ENCODE measurements around the gene SUMO1. TPM values are rescaled to one million over a fixed set of nuclear protein-coding genes. Genes with fewer than 3 reads are reported as not detected.

SUMO1 gene
- total RNA-seq, 1 experiment from 2014 or later = 67.9 TPM

- intact Hi-C loops (cut with micrococcal nuclease) = no loop called here
- H3K4me3 Mint-ChIP-seq (ENCODE audit: unreplicated experiment) = no peak overlapping the region
- no peak overlapping the region for H3K27ac Mint-ChIP-seq (ENCODE audit: low read depth, unreplicated experiment)
- POLR2A ChIA-PET = no interaction called here
- TF ChIP-seq CTCF (IDR thresholded peaks at IDR 0.05; ENCODE audit: unreplicated experiment) = no peak
- BruUV-seq (replicated peaks) = no TSS peak
- no peaks in the 10 kb centered on the region for H3K27me3 Mint-ChIP-seq (ENCODE audit: insufficient read depth, unreplicated experiment)
- CTCF ChIA-PET = no interaction called here
- DNase-seq (ENCODE audit: unreplicated experiment) = no peak
- H3K4me1 Mint-ChIP-seq (ENCODE audit: insufficient read depth, unreplicated experiment) = no peaks in the 10 kb centered on the region
- peaks cover 74% of the 10 kb centered on the region for H3K36me3 Mint-ChIP-seq (ENCODE audit: insufficient read depth, unreplicated experiment)
- H3K9me3 Mint-ChIP-seq (ENCODE audit: unreplicated experiment) = no peaks in the 10 kb centered on the region
Observed at GRCh38 chr2:202215179-202215578, 23.2 kb downstream of the SUMO1 start.

- Mint-ChIP-seq H3K36me3 (ENCODE audit: insufficient read depth, unreplicated experiment) (peaks cover 71% of the 10 kb centered on the region), H3K27ac (ENCODE audit: low read depth, unreplicated experiment) (no peak overlapping the region), H3K27me3 (ENCODE audit: insufficient read depth, unreplicated experiment) (no peaks in the 10 kb centered on the region), H3K9me3 (ENCODE audit: unreplicated experiment) (no peaks in the 10 kb centered on the region), H3K4me1 (ENCODE audit: insufficient read depth, unreplicated experiment) (no peaks in the 10 kb centered on the region), H3K4me3 (ENCODE audit: unreplicated experiment) (no peak overlapping the region)
- no TSS peak for BruUV-seq (replicated peaks)
- POLR2A ChIA-PET = interaction anchor here (0.9 kb wide), 1 partner anchor 10 kb away, joined by 4 read pairs; no protein-coding TSS in a partner anchor
- DNase-seq (ENCODE audit: unreplicated experiment) = no peak
- TF ChIP-seq CTCF (IDR thresholded peaks at IDR 0.05; ENCODE audit: unreplicated experiment) = no peak
- intact Hi-C loops (cut with micrococcal nuclease) = no loop called here
- CTCF ChIA-PET = interaction anchor here (0.5 to 0.7 kb wide), 2 partner anchors 29 to 35 kb away, joined by 3 to 4 read pairs; no protein-coding TSS in a partner anchor
Observed at GRCh38 chr2:202208526-202208925, 29.9 kb downstream of the SUMO1 start.

- no peaks in the 10 kb centered on the region for H3K4me1 Mint-ChIP-seq (ENCODE audit: insufficient read depth, unreplicated experiment)
- ChIA-PET CTCF (interaction anchor here (0.5 kb wide), 1 partner anchor 1133 kb away, joined by 5 read pairs; the partner anchor contains the start of gene HYCC2), POLR2A (interaction anchor here (1.2 kb wide), 1 partner anchor 25 kb away, joined by 3 read pairs; no protein-coding TSS in a partner anchor)
- H3K27me3 Mint-ChIP-seq (ENCODE audit: insufficient read depth, unreplicated experiment) = no peaks in the 10 kb centered on the region
- no peak for DNase-seq (ENCODE audit: unreplicated experiment)
- H3K4me3 Mint-ChIP-seq (ENCODE audit: unreplicated experiment) = no peak overlapping the region
- no TSS peak for BruUV-seq (replicated peaks)
- H3K9me3 Mint-ChIP-seq (ENCODE audit: unreplicated experiment) = no peaks in the 10 kb centered on the region
- peaks cover 51% of the 10 kb centered on the region for H3K36me3 Mint-ChIP-seq (ENCODE audit: insufficient read depth, unreplicated experiment)
- intact Hi-C loops (cut with micrococcal nuclease) = no loop called here
- no peak overlapping the region for H3K27ac Mint-ChIP-seq (ENCODE audit: low read depth, unreplicated experiment)
- TF ChIP-seq CTCF (IDR thresholded peaks at IDR 0.05; ENCODE audit: unreplicated experiment) = no peak
Observed at GRCh38 chr2:202204855-202205254, 33.5 kb downstream of the SUMO1 start.

- peaks cover 38% of the 10 kb centered on the region for H3K36me3 Mint-ChIP-seq (ENCODE audit: insufficient read depth, unreplicated experiment)
- BruUV-seq (replicated peaks) = no TSS peak
- H3K9me3 Mint-ChIP-seq (ENCODE audit: unreplicated experiment) = no peaks in the 10 kb centered on the region
- H3K27ac Mint-ChIP-seq (ENCODE audit: low read depth, unreplicated experiment) = no peak overlapping the region
- TF ChIP-seq CTCF (IDR thresholded peaks at IDR 0.05; ENCODE audit: unreplicated experiment) = no peak
- H3K4me1 Mint-ChIP-seq (ENCODE audit: insufficient read depth, unreplicated experiment) = no peaks in the 10 kb centered on the region
- no peaks in the 10 kb centered on the region for H3K27me3 Mint-ChIP-seq (ENCODE audit: insufficient read depth, unreplicated experiment)
- ChIA-PET POLR2A (no interaction called here), CTCF (interaction anchor here (0.6 to 0.7 kb wide), 2 partner anchors 43 to 162 kb away, joined by 3 read pairs; no protein-coding TSS in a partner anchor)
- intact Hi-C loops (cut with micrococcal nuclease) = no loop called here
- DNase-seq (ENCODE audit: unreplicated experiment) = no peak
- no peak overlapping the region for H3K4me3 Mint-ChIP-seq (ENCODE audit: unreplicated experiment)
Observed at GRCh38 chr2:202203348-202203747, 35.0 kb downstream of the SUMO1 start.

Data from MCF 10A (cell line).